Fibroblast of lung (primary cell): ENCODE results near the gene OR7A10. TPM values are rescaled to one million over a fixed set of nuclear protein-coding genes. Genes with fewer than 3 reads are reported as not detected.

ENCODE experiments used
- DNase-seq, 2 donors: peaks; one replicate each; pipeline versions ENCODE4 v3.0.0 to v3.0.0-alpha.2; 2010; ENCODE audit warnings: low read depth in 2 of 2
- H2AFZ ChIP-seq: 2 replicates; pipeline ENCODE4 v1.5.1; 2012; ENCODE audit warnings: low read length, control low read depth, inconsistent platforms
- H3K27ac ChIP-seq: 2 replicates; pipeline ENCODE4 v1.5.1; 2011; ENCODE audit warnings: low read length, control low read depth; ENCODE audit not compliant: insufficient read depth
- H3K27me3 ChIP-seq: 2 replicates; pipeline ENCODE4 v1.5.1; 2011; ENCODE audit warnings: mild to moderate bottlenecking, low read length; ENCODE audit not compliant: control insufficient read depth, insufficient read depth
- H3K36me3 ChIP-seq: 2 replicates; pipeline ENCODE4 v1.5.1; 2011; ENCODE audit warnings: low read length; ENCODE audit not compliant: control insufficient read depth, insufficient read depth
- H3K4me1 ChIP-seq: 2 replicates; pipeline ENCODE4 v1.5.1; 2011; ENCODE audit warnings: low read length; ENCODE audit not compliant: control insufficient read depth, insufficient read depth; ENCODE audit errors: extremely low read depth
- H3K4me2 ChIP-seq: 2 replicates; pipeline ENCODE4 v1.5.1; 2011; ENCODE audit warnings: low read length, control low read depth; ENCODE audit not compliant: insufficient read depth; ENCODE audit errors: extremely low read depth
- H3K4me3 ChIP-seq, 4 experiments: fragments of 200-600 bp in 1 of 4; sonication (generic) in 1 of 4; replicated peaks in 1 of 4; 2 replicates each; pipeline ENCODE4 v1.5.1; 2011 to 2016; ENCODE audit warnings: low read length in 4 of 4, low read depth in 3 of 4, mild to moderate bottlenecking in 3 of 4, control low read depth in 2 of 4, inconsistent platforms in 1 of 4, mixed read lengths in 1 of 4; ENCODE audit not compliant: insufficient read depth in 1 of 4; ENCODE audit errors: control extremely low read depth in 1 of 4
- H3K79me2 ChIP-seq: 2 replicates; pipeline ENCODE4 v1.5.1; 2012; ENCODE audit warnings: mild to moderate bottlenecking, low read length, inconsistent platforms; ENCODE audit not compliant: control insufficient read depth, insufficient read depth
- H3K9ac ChIP-seq: 2 replicates; pipeline ENCODE4 v1.5.1; 2011; ENCODE audit warnings: mild to moderate bottlenecking, low read length, control low read depth; ENCODE audit not compliant: insufficient read depth
- H3K9me3 ChIP-seq: 2 replicates; pipeline ENCODE4 v1.5.1; 2012; ENCODE audit warnings: low read depth, low read length; ENCODE audit not compliant: control insufficient read depth, insufficient read depth
- H4K20me1 ChIP-seq: 2 replicates; pipeline ENCODE4 v1.5.1; 2011; ENCODE audit warnings: low read length; ENCODE audit not compliant: control insufficient read depth, insufficient read depth; ENCODE audit errors: extremely low read depth
- CTCF ChIP-seq, 2 donors: IDR thresholded peaks in 1 of 2; conservative IDR thresholded peaks in 1 of 2; 1 replicate in 1 of 2; 2 replicates in 1 of 2; pipeline ENCODE4 v1.5.1; 2011 to 2012; ENCODE audit warnings: low read length in 2 of 2, control low read depth in 1 of 2, inconsistent platforms in 1 of 2, low read depth in 1 of 2, mild to moderate bottlenecking in 1 of 2
- EZH2 ChIP-seq: IDR thresholded peaks from 2 replicates; pipeline ENCODE4 v1.5.1; 2012; ENCODE audit warnings: low read length, control low read depth, mild to moderate bottlenecking; ENCODE audit errors: missing control alignments
- polyA plus RNA-seq, 2 donors: library from polyadenylated mRNA; depleted of rRNA in 1 of 2; stranded (reverse) in 1 of 2; unstranded in 1 of 2; fragments of >200 nt; gene quantifications; 2 replicates each; pipeline ENCODE4 v1.2.1, GENCODE V29; 2011 to 2012; ENCODE audit warnings: missing spikeins in 1 of 2
- total RNA-seq: library from RNA; depleted of rRNA; stranded (reverse); fragments of >200 nt; gene quantifications from 2 replicates; pipeline ENCODE4 v1.2.1, GENCODE V29; 2014

Gene OR7A10
- total and polyA plus RNA-seq, 2 donors (not counting 1 experiment from before 2014, with no cell fraction given) = not detected

DNA sequence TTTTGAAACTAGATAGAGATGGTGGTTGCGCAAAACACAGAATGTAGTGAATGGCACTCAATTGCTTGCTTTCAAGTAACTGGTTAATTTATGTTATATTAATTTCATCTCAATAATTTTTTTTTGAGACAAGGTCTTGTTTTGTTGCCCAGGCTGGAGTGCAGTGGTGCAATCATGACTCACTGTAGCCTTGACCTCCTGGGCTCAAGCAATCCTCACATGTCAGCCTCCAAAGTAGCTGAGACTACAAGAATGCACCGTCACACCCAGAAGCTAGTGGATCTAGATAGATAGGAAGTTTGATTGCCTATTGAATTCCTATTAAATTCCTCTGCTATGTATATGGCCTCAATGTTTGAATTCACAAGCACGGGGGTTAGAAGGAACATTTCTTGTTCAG is 44.0 kb downstream of the OR7A10 start:
- Histone ChIP-seq H3K4me1 (no peaks in the 10 kb centered on the region), H3K9ac (no peak overlapping the region), H3K4me3 (no peak overlapping the region), H3K4me2 (no peak overlapping the region), H3K36me3 (no peaks in the 10 kb centered on the region), H3K27me3 (no peaks in the 10 kb centered on the region), H2AFZ (no peak overlapping the region), H3K79me2 (no peaks in the 10 kb centered on the region), H4K20me1 (no peaks in the 10 kb centered on the region), H3K9me3 (no peaks in the 10 kb centered on the region), H3K27ac (no peak overlapping the region)
- peak in 1 of 2 donors; percentile 3 for DNase-seq
- TF ChIP-seq CTCF (conservative IDR thresholded peaks at IDR 0.05 in 1 of 2, IDR thresholded peaks at IDR 0.05 in 1 of 2; ENCODE audit: low read depth in 1 of 2, low read length in 2 of 2) (no peak), EZH2 (no peak)

GRCh38 chr19:14798760-14799159 is 50.0 kb downstream of the OR7A10 start:
- Histone ChIP-seq H3K79me2 (no peaks in the 10 kb centered on the region), H3K27me3 (no peaks in the 10 kb centered on the region), H4K20me1 (no peaks in the 10 kb centered on the region), H3K4me3 (no peak overlapping the region), H3K4me2 (no peak overlapping the region), H3K4me1 (no peaks in the 10 kb centered on the region), H2AFZ (no peak overlapping the region), H3K36me3 (no peaks in the 10 kb centered on the region), H3K9ac (no peak overlapping the region), H3K9me3 (no peaks in the 10 kb centered on the region), H3K27ac (no peak overlapping the region)
- no peak for TF ChIP-seq CTCF (conservative IDR thresholded peaks at IDR 0.05 in 1 of 2, IDR thresholded peaks at IDR 0.05 in 1 of 2; ENCODE audit: low read depth in 1 of 2, low read length in 2 of 2)
- no peak for DNase-seq

GRCh38 chr19:14796021-14796420 is 52.7 kb downstream of the OR7A10 start:
- no peak overlapping the region for H2AFZ ChIP-seq
- no peaks in the 10 kb centered on the region for H3K9me3 ChIP-seq
- H3K4me1 ChIP-seq = no peaks in the 10 kb centered on the region
- H3K9ac ChIP-seq = no peak overlapping the region
- H3K4me3 ChIP-seq = no peak overlapping the region
- H3K27me3 ChIP-seq = no peaks in the 10 kb centered on the region
- no peaks in the 10 kb centered on the region for H4K20me1 ChIP-seq
- H3K79me2 ChIP-seq = no peaks in the 10 kb centered on the region
- no peak for TF ChIP-seq EZH2
- no peak for TF ChIP-seq CTCF (conservative IDR thresholded peaks at IDR 0.05 in 1 of 2, IDR thresholded peaks at IDR 0.05 in 1 of 2; ENCODE audit: low read depth in 1 of 2, low read length in 2 of 2)
- no peak overlapping the region for H3K4me2 ChIP-seq
- no peak for DNase-seq
- H3K36me3 ChIP-seq = no peaks in the 10 kb centered on the region
- H3K27ac ChIP-seq = no peak overlapping the region
